GM23248 (cell line): Measurements from ENCODE around the gene FCER2. TPM values are rescaled to one million over a fixed set of nuclear protein-coding genes. Genes with fewer than 3 reads are reported as not detected.

ENCODE experiments used
- DNase-seq: peaks from one replicate; pipeline ENCODE4 v3.0.0-alpha.2; 2015
- H2AFZ ChIP-seq: fragments of 200-600 bp; sonication (generic); 2 replicates; pipeline ENCODE4 v1.6.1; 2016; ENCODE audit warnings: antibody characterized with exemption
- H3F3A ChIP-seq: fragments of 200-600 bp; sonication (generic); 2 replicates; pipeline ENCODE4 v1.6.1; 2016; ENCODE audit warnings: mild to moderate bottlenecking, antibody characterized with exemption, mixed run types; ENCODE audit not compliant: insufficient read depth
- H3K27ac ChIP-seq: fragments of 200-600 bp; sonication (generic); 2 replicates; pipeline ENCODE4 v1.5.1; 2016; ENCODE audit warnings: mild to moderate bottlenecking
- H3K27me3 ChIP-seq: fragments of 200-600 bp; sonication (generic); replicated peaks from 2 replicates; pipeline ENCODE4 v1.6.1; 2016; ENCODE audit warnings: mild to moderate bottlenecking; ENCODE audit not compliant: insufficient read depth
- H3K36me3 ChIP-seq: fragments of 200-600 bp; sonication (generic); 2 replicates; pipeline ENCODE4 v1.6.1; 2016; ENCODE audit warnings: low read depth, mild to moderate bottlenecking
- H3K4me1 ChIP-seq: fragments of 200-600 bp; sonication (generic); 2 replicates; pipeline ENCODE4 v1.6.1; 2016; ENCODE audit warnings: mild to moderate bottlenecking; ENCODE audit not compliant: insufficient read depth
- H3K4me2 ChIP-seq: fragments of 200-600 bp; sonication (generic); one replicate; pipeline ENCODE4 v1.6.1; 2016; ENCODE audit warnings: mild to moderate bottlenecking; ENCODE audit not compliant: unreplicated experiment
- H3K4me3 ChIP-seq: fragments of 200-600 bp; sonication (generic); 2 replicates; pipeline ENCODE4 v1.5.1; 2016; ENCODE audit warnings: mild to moderate bottlenecking
- H3K79me2 ChIP-seq: fragments of 200-600 bp; sonication (generic); 2 replicates; pipeline ENCODE4 v1.6.1; 2016; ENCODE audit warnings: mild to moderate bottlenecking; ENCODE audit not compliant: insufficient read depth
- H3K9ac ChIP-seq: fragments of 200-600 bp; sonication (generic); 2 replicates; pipeline ENCODE4 v1.6.1; 2016; ENCODE audit warnings: mild to moderate bottlenecking
- H3K9me2 ChIP-seq: fragments of 200-600 bp; sonication (generic); 2 replicates; pipeline ENCODE4 v1.6.1; 2016; ENCODE audit warnings: mixed run types, mild to moderate bottlenecking, moderate library complexity; ENCODE audit not compliant: insufficient read depth
- H3K9me3 ChIP-seq: fragments of 200-600 bp; sonication (generic); one replicate; pipeline ENCODE4 v1.6.1; 2017; ENCODE audit warnings: low read depth
- H4K20me1 ChIP-seq: fragments of 200-600 bp; sonication (generic); 2 replicates; pipeline ENCODE4 v1.6.0; 2016; ENCODE audit not compliant: insufficient read depth
- EZH2 ChIP-seq: fragments of 200-600 bp; sonication (generic); IDR thresholded peaks from 2 replicates; pipeline ENCODE4 v1.6.1; 2018; ENCODE audit warnings: antibody characterized with exemption, mild to moderate bottlenecking; ENCODE audit not compliant: insufficient read depth, poor library complexity, severe bottlenecking
- EZH2phosphoT487 ChIP-seq: fragments of 200-600 bp; sonication (generic); IDR thresholded peaks from 2 replicates; pipeline ENCODE4 v1.6.1; 2018; ENCODE audit warnings: antibody characterized with exemption, moderate library complexity, mild to moderate bottlenecking, low read depth; ENCODE audit not compliant: insufficient read depth
- WGBS, 2 experiments: methylation state at CpG; one replicate each; pipeline ENCODE4 v1.1.6; 2015 to 2017; ENCODE audit warnings: low lambda C conversion rate in 2 of 2, low coverage in 1 of 2; ENCODE audit errors: missing lambda C conversion rate in 2 of 2; 5-methylcytosine and 5-hydroxymethylcytosine counted together
- in situ Hi-C: fragments of 300-500 bp; cut with MboI; formaldehyde crosslinking; loops from 2 replicates; pipeline ENCODE4 v1.15.0; 2020
- polyA plus RNA-seq: library from polyadenylated mRNA; unstranded; fragments of >200 nt; fragmentation: Nextera tagmentation; extraction: Ambion mirVana; gene quantifications from 2 replicates; pipeline ENCODE4 v1.2.1, GENCODE V29; 2016
- total RNA-seq: library from RNA; depleted of rRNA; stranded (reverse); fragments of >200 nt; shearing (Covaris generic); gene quantifications from 2 replicates; pipeline ENCODE4 v1.2.3, GENCODE V29; 2014

FCER2 gene
- total and polyA plus RNA-seq, 2 experiments from 2014 or later = not detected

DNA sequence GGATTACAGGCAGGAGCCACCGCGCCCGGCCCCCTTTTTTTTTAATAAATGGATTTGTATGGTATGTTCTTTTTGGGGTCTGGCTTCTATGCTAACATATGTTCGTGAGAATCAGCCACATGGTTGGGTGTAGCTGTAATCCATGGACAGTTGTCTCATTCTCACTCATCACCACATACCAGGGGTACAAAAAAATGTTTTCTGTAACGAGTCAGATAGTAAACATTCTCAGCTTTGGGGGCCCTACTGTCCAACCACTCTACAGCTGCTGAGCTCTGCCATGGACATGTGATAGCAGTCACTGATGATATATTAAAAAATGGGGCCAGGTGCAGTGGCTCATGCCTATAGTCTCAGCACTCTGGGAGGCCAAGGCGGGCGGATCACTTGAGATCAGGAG lies 38.2 kb downstream of the FCER2 start:
- Histone ChIP-seq H2AFZ (no peak overlapping the region), H3K4me1 (no peaks in the 10 kb centered on the region), H3K9me3 (no peaks in the 10 kb centered on the region), H3K79me2 (no peaks in the 10 kb centered on the region), H3K27me3 (peaks cover 21% of the 10 kb centered on the region), H3K36me3 (no peaks in the 10 kb centered on the region), H4K20me1 (no peaks in the 10 kb centered on the region), H3K4me2 (no peak overlapping the region), H3F3A (no peaks in the 10 kb centered on the region), H3K9me2 (no peaks in the 10 kb centered on the region), H3K27ac (no peak overlapping the region), H3K4me3 (no peak overlapping the region), H3K9ac (no peak overlapping the region)
- in situ Hi-C loops = no loop called here
- WGBS, 2 experiments = 11 to 13% methylated on average over 7 of the region's 7 CpGs
- peak; percentile 9 for DNase-seq
- TF ChIP-seq EZH2phosphoT487 = no peak
- TF ChIP-seq EZH2 = no peak

DNA sequence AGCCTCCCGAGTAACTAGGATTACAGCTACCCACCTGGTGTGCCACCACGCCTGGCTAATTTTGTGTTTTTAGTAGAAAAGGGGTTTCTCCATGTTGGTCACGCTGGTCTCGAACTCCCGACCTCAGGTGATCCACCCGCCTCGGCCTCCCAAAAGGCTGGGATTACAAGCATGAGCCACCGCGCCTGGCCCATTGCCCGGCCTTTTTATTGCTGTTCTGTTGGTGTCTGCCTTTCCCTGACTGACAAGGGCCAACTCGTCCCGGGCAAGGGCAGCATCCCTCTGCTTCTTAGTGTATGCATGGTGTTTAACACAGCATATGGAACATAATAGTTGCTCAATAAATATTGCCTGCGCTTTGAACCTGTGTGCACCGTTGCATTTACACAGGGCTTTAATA lies 39.3 kb downstream of the FCER2 start:
- 46 to 53% methylated on average over 14 of the region's 14 CpGs for WGBS, 2 experiments
- Histone ChIP-seq H2AFZ (no peak overlapping the region), H3K4me1 (no peaks in the 10 kb centered on the region), H3F3A (no peaks in the 10 kb centered on the region), H3K27me3 (peaks cover 27% of the 10 kb centered on the region), H3K9me3 (no peaks in the 10 kb centered on the region), H3K9ac (no peak overlapping the region), H3K36me3 (no peaks in the 10 kb centered on the region), H3K79me2 (no peaks in the 10 kb centered on the region), H4K20me1 (no peaks in the 10 kb centered on the region), H3K9me2 (no peaks in the 10 kb centered on the region), H3K4me2 (no peak overlapping the region), H3K4me3 (no peak overlapping the region), H3K27ac (no peak overlapping the region)
- DNase-seq = no peak
- no peak for TF ChIP-seq EZH2phosphoT487
- in situ Hi-C loops = no loop called here

DNA sequence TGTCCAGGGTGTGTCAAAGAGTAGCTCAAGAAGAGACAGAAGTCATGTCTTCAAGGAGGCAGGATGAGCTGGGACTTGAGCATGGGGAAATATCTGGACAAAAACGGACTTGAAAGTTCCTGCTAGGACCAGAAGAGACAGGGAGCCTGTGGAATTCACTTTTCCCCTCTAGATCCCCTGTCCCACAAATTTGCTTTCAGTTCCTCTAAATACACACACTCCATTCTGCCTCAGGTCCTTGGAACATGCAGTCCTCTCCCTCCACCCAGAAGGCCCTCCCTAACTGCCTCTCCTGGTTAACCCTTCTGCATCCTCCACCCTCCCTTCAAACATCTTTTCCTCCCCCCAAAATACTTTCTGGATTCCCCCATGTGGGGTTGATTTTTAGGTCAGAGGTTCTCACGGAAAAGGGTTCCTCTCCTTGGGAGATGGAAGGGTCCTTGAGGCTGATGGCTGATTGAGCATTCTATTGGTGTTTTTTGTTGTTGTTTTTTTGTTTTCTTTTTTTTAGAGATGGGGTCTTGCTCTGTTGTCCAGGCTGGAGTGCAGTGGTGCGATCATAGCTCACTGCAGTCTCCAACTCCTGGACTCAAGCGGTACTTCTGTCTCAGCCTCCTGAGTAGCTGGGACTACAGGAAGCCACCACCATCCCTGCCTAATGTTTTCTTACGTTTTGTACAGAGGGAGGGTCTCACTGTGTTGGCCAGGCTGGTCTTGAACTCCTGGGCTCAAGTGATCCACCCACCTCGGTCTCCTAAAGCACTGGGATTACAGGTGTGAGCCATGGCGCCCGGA lies 40.0 kb downstream of the FCER2 start:
- DNase-seq = no peak
- Histone ChIP-seq H3K79me2 (no peaks in the 10 kb centered on the region), H3K36me3 (no peaks in the 10 kb centered on the region), H3K4me2 (no peak overlapping the region), H3K4me1 (no peaks in the 10 kb centered on the region), H3K9ac (no peak overlapping the region), H3K27ac (no peak overlapping the region), H2AFZ (no peak overlapping the region), H3F3A (no peaks in the 10 kb centered on the region), H3K9me2 (no peaks in the 10 kb centered on the region), H3K4me3 (no peak overlapping the region), H4K20me1 (no peaks in the 10 kb centered on the region), H3K27me3 (peaks cover 27% of the 10 kb centered on the region), H3K9me3 (no peaks in the 10 kb centered on the region)
- in situ Hi-C loops = no loop called here
- WGBS, 2 experiments = 60 to 63% methylated on average over 8 of the region's 8 CpGs
- TF ChIP-seq EZH2phosphoT487 (no peak), EZH2 (no peak)

DNA sequence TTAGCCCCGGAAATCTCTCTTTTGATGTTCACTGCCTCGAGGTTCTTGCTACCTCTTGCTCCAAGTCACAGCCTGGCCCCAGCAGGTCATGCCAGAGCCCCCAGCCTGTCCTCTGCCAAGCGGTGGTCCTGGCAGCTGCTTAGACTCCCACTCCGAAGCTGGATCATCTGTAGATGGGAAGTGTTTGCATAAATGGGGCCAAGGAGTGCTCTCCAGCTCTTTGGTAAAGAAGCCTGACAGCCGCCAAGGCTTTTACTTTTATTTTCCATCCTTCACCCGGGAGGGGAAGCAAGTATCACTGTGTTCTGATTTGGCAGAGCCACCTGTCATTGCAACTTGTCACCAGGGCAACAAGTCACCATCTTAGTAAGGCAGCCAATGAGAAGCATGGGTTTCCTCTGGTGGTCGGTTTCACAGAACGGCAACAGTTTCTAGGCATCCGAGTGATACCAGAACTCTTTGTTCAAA lies 43.7 kb downstream of the FCER2 start:
- H3K27me3 ChIP-seq = peaks cover 24% of the 10 kb centered on the region
- H3K9ac ChIP-seq = no peak overlapping the region
- H3K4me1 ChIP-seq = no peaks in the 10 kb centered on the region
- no peaks in the 10 kb centered on the region for H3K79me2 ChIP-seq
- TF ChIP-seq EZH2phosphoT487 (no peak), EZH2 (no peak)
- no peaks in the 10 kb centered on the region for H4K20me1 ChIP-seq
- WGBS, 2 experiments = 18 to 20% methylated on average over 9 of the region's 9 CpGs
- H3K4me2 ChIP-seq = no peak overlapping the region
- no peaks in the 10 kb centered on the region for H3K9me3 ChIP-seq
- no peaks in the 10 kb centered on the region for H3F3A ChIP-seq
- no peaks in the 10 kb centered on the region for H3K36me3 ChIP-seq
- H3K4me3 ChIP-seq = no peak overlapping the region
- in situ Hi-C loops = no loop called here
- no peak overlapping the region for H3K27ac ChIP-seq
- no peaks in the 10 kb centered on the region for H3K9me2 ChIP-seq
- DNase-seq = peak; percentile 5
- no peak overlapping the region for H2AFZ ChIP-seq
